Gastroesophageal sphincter (tissue), 4 donors: Measurements from ENCODE around the gene MRPL40. TPM values are rescaled to one million over a fixed set of nuclear protein-coding genes. Genes with fewer than 3 reads are reported as not detected.

Source experiments
- ATAC-seq: fragments of 150-250 bp; one replicate; pipeline ENCODE4 v1.9.1; 2016; ENCODE audit warnings: mild to moderate bottlenecking, moderate library complexity
- H3K27ac ChIP-seq, 4 donors: fragments of 200-600 bp; sonication (generic) in 3 of 4; 1 replicate in 3 of 4; 2 replicates in 1 of 4; pipeline ENCODE4 v1.5.1; 2016 to 2019
- H3K27me3 ChIP-seq: fragments of 200-600 bp; sonication (generic); one replicate; pipeline ENCODE4 v1.5.1; 2019
- H3K36me3 ChIP-seq, 2 donors: fragments of 200-600 bp; sonication (generic); one replicate each; pipeline ENCODE4 v1.5.1; 2019; ENCODE audit warnings: control low read depth in 1 of 2
- H3K4me1 ChIP-seq, 3 donors: fragments of 200-600 bp; sonication (generic); 1 replicate in 2 of 3; 2 replicates in 1 of 3; pipeline ENCODE4 v1.5.1; 2016 to 2019; ENCODE audit warnings: control low read depth in 2 of 3
- H3K4me3 ChIP-seq, 2 donors: fragments of 200-600 bp; sonication (generic); one replicate each; pipeline ENCODE4 v1.5.1; 2019; ENCODE audit warnings: mild to moderate bottlenecking in 1 of 2, moderate library complexity in 1 of 2
- H3K9me3 ChIP-seq, 3 donors: fragments of 200-600 bp; sonication (generic); one replicate each; pipeline ENCODE4 v1.5.1; 2017 to 2019; ENCODE audit warnings: control low read depth in 2 of 3
- CTCF ChIP-seq, 4 experiments: fragments of 200-600 bp in 2 of 4; fragments of 450-650 bp in 2 of 4; sonication (generic) in 1 of 4; IDR thresholded peaks; one replicate each; pipeline ENCODE4 v1.5.1; 2017 to 2019; ENCODE audit warnings: antibody characterized with exemption in 4 of 4, mild to moderate bottlenecking in 2 of 4, moderate library complexity in 2 of 4
- EP300 ChIP-seq: sonication (generic); formaldehyde crosslinking; IDR thresholded peaks from one replicate; pipeline ENCODE4 v1.6.1; 2017; ENCODE audit warnings: antibody characterized with exemption, mild to moderate bottlenecking
- POLR2A ChIP-seq, 2 donors: fragments of 450-650 bp; IDR thresholded peaks; one replicate each; pipeline ENCODE4 v1.6.1; 2017; ENCODE audit warnings: antibody characterized with exemption in 2 of 2, mild to moderate bottlenecking in 2 of 2, moderate library complexity in 1 of 2
- POLR2AphosphoS5 ChIP-seq: sonication (generic); formaldehyde crosslinking; IDR thresholded peaks from one replicate; pipeline ENCODE4 v1.6.1; 2017; ENCODE audit warnings: antibody characterized with exemption
- WGBS, 2 donors: methylation state at CpG; one replicate each; pipeline ENCODE4 v1.1.5; 2018; ENCODE audit warnings: low coverage in 1 of 2; 5-methylcytosine and 5-hydroxymethylcytosine counted together
- total RNA-seq, 4 donors: library from RNA; depleted of rRNA; stranded (reverse); fragments of >200 nt; gene quantifications; one replicate each; pipeline ENCODE4 v1.1.0, GENCODE V29; 2016

MRPL40 gene
- total RNA-seq, 4 donors from 2014 or later = 22.8 to 29.1 (median 25.8) TPM

- WGBS, 2 donors = 97% methylated on average over 8 of the region's 10 CpGs; no CpG with 5 or more reads in 1 of the 2 donors
- TF ChIP-seq CTCF (IDR thresholded peaks at IDR 0.05) (no peak), POLR2AphosphoS5 (no peak), POLR2A (IDR thresholded peaks at IDR 0.05) (no peak)
- Histone ChIP-seq H3K36me3 (peaks cover 0 to 99% of the 10 kb centered on the region in 2 donors), H3K4me1 (no peaks in the 10 kb centered on the region), H3K27ac (no peak overlapping the region), H3K27me3 (no peaks in the 10 kb centered on the region), H3K9me3 (no peaks in the 10 kb centered on the region), H3K4me3 (no peak overlapping the region)
- ATAC-seq = no peak
Measured at GRCh38 chr22:19456541-19456940, 24.2 kb downstream of the MRPL40 start.

DNA sequence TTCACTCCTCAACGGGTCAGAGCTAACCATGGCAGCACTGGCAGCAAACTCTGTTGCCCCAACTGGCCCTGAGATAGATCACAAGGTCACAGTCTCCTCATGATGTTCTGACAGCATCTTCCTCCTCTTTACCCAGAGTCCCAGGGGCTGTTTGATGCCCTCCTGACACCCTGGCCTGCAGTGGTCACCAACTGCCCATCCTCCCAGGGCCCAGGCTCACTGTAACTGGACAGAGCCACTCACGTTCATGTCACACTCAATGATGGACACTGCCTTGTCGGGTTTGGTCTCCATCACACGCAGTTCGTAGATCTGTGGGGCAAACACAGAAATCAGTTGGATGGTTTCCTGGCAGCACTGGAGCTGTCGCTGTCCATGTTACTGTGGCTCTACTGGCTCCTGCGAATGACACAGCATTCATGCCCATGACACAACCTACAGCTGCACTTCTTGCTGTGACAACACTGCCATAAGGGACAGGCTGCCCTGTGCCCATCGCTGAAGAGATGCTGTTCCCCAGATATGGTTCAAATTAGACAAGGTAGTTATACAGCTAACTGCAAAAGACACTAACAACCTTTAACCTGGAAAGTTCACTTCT is 25.6 kb downstream of the MRPL40 start:
- no peak overlapping the region for H3K4me3 ChIP-seq
- H3K9me3 ChIP-seq = no peaks in the 10 kb centered on the region
- peaks cover 0 to 97% of the 10 kb centered on the region in 2 donors for H3K36me3 ChIP-seq
- TF ChIP-seq POLR2AphosphoS5 = no peak
- no peak for TF ChIP-seq CTCF (IDR thresholded peaks at IDR 0.05)
- no peak for TF ChIP-seq POLR2A (IDR thresholded peaks at IDR 0.05)
- no peak for TF ChIP-seq EP300
- 100% methylated on average over 2 to 3 of the region's 8 CpGs for WGBS, 2 donors
- ATAC-seq = no peak
- no peaks in the 10 kb centered on the region for H3K4me1 ChIP-seq
- no peaks in the 10 kb centered on the region for H3K27me3 ChIP-seq
- no peak overlapping the region for H3K27ac ChIP-seq

- Histone ChIP-seq H3K36me3 (peaks cover 0 to 97% of the 10 kb centered on the region in 2 donors), H3K27me3 (no peaks in the 10 kb centered on the region), H3K9me3 (no peaks in the 10 kb centered on the region), H3K27ac (no peak overlapping the region), H3K4me3 (no peak overlapping the region), H3K4me1 (no peaks in the 10 kb centered on the region)
- no peak for ATAC-seq
- TF ChIP-seq POLR2A (IDR thresholded peaks at IDR 0.05) = no peak
- no peak for TF ChIP-seq POLR2AphosphoS5
- TF ChIP-seq EP300 = no peak
- TF ChIP-seq CTCF (IDR thresholded peaks at IDR 0.05) = no peak
- 54% methylated on average over 2 of the region's 2 CpGs for WGBS, 2 donors
Measured at GRCh38 chr22:19460036-19460435, 27.7 kb downstream of the MRPL40 start.

DNA sequence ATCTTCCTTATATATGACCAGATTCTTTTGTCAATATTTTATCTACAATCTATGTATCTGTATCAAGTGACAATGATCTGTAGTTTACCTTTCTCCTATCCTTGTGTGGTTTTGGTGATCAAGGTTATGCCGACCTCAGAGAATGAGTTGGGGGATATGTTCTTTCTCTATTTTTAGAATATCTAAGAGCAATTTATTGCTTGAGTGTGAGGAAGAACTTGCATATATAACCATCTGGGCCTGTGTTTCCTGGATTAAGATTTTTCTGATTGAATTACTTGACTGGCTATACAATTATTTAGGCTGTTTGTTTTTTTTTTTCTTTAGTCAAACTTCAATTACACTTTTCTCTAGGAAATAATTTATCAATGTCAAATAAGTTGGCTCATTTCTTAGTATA is 29.2 kb downstream of the MRPL40 start:
- Histone ChIP-seq H3K4me3 (no peak overlapping the region), H3K36me3 (peaks cover 3 to 97% of the 10 kb centered on the region in 2 donors), H3K27me3 (no peaks in the 10 kb centered on the region), H3K9me3 (no peaks in the 10 kb centered on the region), H3K27ac (no peak overlapping the region), H3K4me1 (no peaks in the 10 kb centered on the region)
- 83 to 86% methylated on average over 1 of the region's 1 CpG for WGBS, 2 donors
- ATAC-seq = no peak
- TF ChIP-seq POLR2AphosphoS5 (no peak), EP300 (no peak), CTCF (IDR thresholded peaks at IDR 0.05) (no peak), POLR2A (IDR thresholded peaks at IDR 0.05) (no peak)

- WGBS, 2 donors = 67 to 92% methylated on average over 1 of the region's 1 CpG
- no peak for ATAC-seq
- TF ChIP-seq POLR2A (IDR thresholded peaks at IDR 0.05) = no peak
Measured at GRCh38 chr22:19463008-19463407, 30.7 kb downstream of the MRPL40 start.

More at GRCh38 chr22:19463008-19463407, 30.7 kb downstream of the MRPL40 start:
- Histone ChIP-seq H3K27ac (no peak overlapping the region), H3K4me1 (no peaks in the 10 kb centered on the region), H3K36me3 (peaks cover 7 to 97% of the 10 kb centered on the region in 2 donors), H3K4me3 (no peak overlapping the region), H3K27me3 (no peaks in the 10 kb centered on the region), H3K9me3 (no peaks in the 10 kb centered on the region)
